Measurements from ENCODE around the gene BRWD1. TPM values are rescaled to one million over a fixed set of nuclear protein-coding genes. Genes with fewer than 3 reads are reported as not detected.

BRWD1 gene
- total RNA-seq, 2 donors from 2014 or later: 27.7 to 39.9 TPM

DNA sequence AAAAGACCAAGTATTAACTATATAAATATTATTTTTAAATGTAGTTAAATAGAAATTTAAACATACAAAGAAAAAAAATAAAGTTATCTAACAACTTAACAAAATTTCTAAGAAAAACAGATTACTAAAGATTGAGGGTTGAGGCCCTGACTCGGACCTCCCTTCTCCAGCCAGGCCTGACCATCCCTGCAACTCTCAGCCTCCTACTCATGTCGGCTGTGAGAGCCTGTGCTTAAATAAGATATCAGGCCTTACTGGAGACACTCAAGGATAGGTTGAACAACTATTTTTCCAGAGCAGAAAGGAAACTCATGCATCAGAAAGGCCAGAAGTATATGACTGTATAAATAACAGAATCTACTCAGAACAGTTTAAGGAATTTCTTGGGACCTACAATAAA is 97.1 kb downstream of the BRWD1 start:
- Mint-ChIP-seq H3K27ac (no peak overlapping the region), H3K4me3 (no peak overlapping the region), H3K9me3 (no peaks in the 10 kb centered on the region), H3K27me3 (no peaks in the 10 kb centered on the region), H3K36me3 (ENCODE audit: low read depth) (peaks cover 95% of the 10 kb centered on the region), H3K4me1 (peaks cover 4% of the 10 kb centered on the region)
- no peak for ATAC-seq (replicated peaks)

DNA sequence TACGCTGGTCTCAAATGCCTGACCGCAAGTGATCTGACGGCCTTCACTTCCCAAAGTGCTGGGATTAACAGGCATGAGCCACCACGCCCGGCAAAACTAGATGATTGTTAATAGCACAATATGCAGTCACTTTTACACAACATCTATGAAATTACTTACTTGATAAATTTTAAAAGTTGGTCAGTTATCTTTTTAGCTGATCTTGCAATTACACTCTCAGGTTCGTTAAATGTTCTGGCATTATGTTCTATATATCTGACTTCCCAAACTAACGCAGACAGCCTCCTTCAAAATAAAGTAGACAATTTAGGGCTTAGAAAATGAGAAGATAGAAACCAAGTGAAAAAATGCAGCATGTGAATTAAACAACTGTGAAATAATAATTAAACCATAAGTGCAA is 98.4 kb downstream of the BRWD1 start:
- H3K36me3 Mint-ChIP-seq (ENCODE audit: low read depth): peaks cover 96% of the 10 kb centered on the region
- no peak overlapping the region for H3K27ac Mint-ChIP-seq
- no peak overlapping the region for H3K4me3 Mint-ChIP-seq
- no peak for ATAC-seq (replicated peaks)
- no peaks in the 10 kb centered on the region for H3K27me3 Mint-ChIP-seq
- H3K4me1 Mint-ChIP-seq: peaks cover 13% of the 10 kb centered on the region
- no peaks in the 10 kb centered on the region for H3K9me3 Mint-ChIP-seq

DNA sequence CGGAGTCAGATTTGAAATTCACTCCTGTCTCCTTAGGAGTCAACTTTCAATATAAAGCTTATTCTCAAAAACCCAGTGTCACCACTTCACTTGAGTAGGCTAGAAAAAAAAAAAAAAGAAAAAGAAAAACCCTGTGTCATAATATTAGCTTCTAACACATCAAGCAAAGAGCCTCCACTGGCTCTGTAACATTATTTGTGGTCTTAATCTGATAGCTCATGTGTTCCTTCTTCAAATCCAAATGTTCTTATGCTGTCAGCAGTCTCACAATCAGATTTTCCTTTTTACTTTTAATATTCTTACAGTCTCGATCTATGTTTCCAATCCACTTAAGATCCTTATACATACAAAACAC is 104.1 kb downstream of the BRWD1 start:
- Mint-ChIP-seq H3K27me3 (no peaks in the 10 kb centered on the region), H3K36me3 (ENCODE audit: low read depth) (peaks cover 99% of the 10 kb centered on the region)

DNA sequence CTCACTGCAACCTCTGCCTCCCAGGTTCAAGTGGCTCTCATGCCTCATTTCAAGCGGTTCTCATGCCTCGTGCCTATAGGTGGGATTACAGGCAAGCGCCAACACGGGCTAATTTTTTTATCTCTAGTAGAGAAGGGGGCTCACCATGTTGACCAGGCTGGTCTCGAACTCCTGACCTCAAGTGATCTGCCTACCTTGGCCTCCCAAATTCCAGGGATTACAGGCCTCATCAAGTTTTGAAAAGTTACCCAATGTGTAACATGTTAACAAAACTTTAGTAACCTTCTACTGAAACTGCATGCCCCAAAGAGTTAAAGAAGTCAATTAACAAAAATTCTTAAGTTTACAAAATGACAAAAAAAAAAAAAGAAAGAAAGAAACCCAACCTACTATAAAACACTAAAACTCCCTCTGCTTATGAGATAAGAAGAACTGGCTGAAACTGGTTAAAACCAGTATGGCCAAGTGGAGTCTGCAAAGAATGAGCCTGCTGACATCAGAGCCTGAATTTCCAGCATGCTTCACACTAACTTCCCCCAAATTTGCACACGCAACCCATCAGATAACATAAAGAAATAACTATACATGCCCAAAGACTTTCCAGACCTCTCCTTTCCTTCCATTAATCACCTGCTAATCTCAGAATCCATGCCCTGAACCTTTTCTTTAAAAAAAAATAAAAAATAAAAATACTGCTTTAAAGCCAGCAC is 104.7 kb downstream of the BRWD1 start:
- H3K36me3 Mint-ChIP-seq (ENCODE audit: low read depth): peaks cover 99% of the 10 kb centered on the region
- H3K27ac Mint-ChIP-seq: no peak overlapping the region
- H3K4me1 Mint-ChIP-seq: peaks cover 17% of the 10 kb centered on the region
- ATAC-seq (replicated peaks): no peak
- H3K4me3 Mint-ChIP-seq: no peak overlapping the region
- no peaks in the 10 kb centered on the region for H3K27me3 Mint-ChIP-seq
- H3K9me3 Mint-ChIP-seq: no peaks in the 10 kb centered on the region

More for the DNA sequence above, 104.1 kb downstream of the BRWD1 start:
- Mint-ChIP-seq H3K4me1 (peaks cover 17% of the 10 kb centered on the region), H3K27ac (peak overlapping the region; percentile 65), H3K4me3 (no peak overlapping the region), H3K9me3 (no peaks in the 10 kb centered on the region)
- no peak for ATAC-seq (replicated peaks)

GRCh38 chr21:39204134-39204533 is 109.3 kb downstream of the BRWD1 start:
- H3K27me3 Mint-ChIP-seq: no peaks in the 10 kb centered on the region
- peaks cover 99% of the 10 kb centered on the region for H3K36me3 Mint-ChIP-seq (ENCODE audit: low read depth)
- peaks cover 6% of the 10 kb centered on the region for H3K4me1 Mint-ChIP-seq
- H3K4me3 Mint-ChIP-seq: no peak overlapping the region
- no peak overlapping the region for H3K27ac Mint-ChIP-seq
- ATAC-seq (replicated peaks): no peak
- no peaks in the 10 kb centered on the region for H3K9me3 Mint-ChIP-seq

DNA sequence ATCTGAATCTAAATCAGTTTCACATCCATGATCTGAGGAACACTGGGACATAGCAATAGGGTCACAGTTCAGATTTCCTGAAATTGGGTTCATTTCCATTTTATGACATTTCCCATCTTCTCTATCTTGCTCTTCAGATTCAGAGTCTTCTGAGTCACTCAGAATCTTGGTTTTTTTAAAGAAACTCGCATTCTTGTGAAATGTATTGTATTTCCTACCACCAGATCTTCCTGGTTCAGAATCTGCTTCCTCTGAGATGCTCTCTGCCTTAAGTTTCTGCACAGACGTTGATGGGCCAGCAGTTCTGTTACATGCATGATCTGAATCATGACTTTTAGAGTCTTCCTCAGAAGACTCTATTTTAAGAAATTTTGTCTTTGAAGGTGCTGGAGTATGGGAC is 114.6 kb downstream of the BRWD1 start:
- H3K36me3 Mint-ChIP-seq (ENCODE audit: low read depth): peaks cover 100% of the 10 kb centered on the region
- peaks cover 15% of the 10 kb centered on the region for H3K4me1 Mint-ChIP-seq
- H3K9me3 Mint-ChIP-seq: no peaks in the 10 kb centered on the region
- no peaks in the 10 kb centered on the region for H3K27me3 Mint-ChIP-seq
- H3K4me3 Mint-ChIP-seq: no peak overlapping the region
- ATAC-seq (replicated peaks): no peak
- peak overlapping the region; percentile 17 for H3K27ac Mint-ChIP-seq

GRCh38 chr21:39197448-39198233 is 115.8 kb downstream of the BRWD1 start:
- peaks cover 89% of the 10 kb centered on the region for H3K36me3 Mint-ChIP-seq (ENCODE audit: low read depth)
- H3K4me3 Mint-ChIP-seq: no peak overlapping the region
- H3K27ac Mint-ChIP-seq: peak overlapping the region; percentile 35
- peaks cover 15% of the 10 kb centered on the region for H3K4me1 Mint-ChIP-seq
- ATAC-seq (replicated peaks): no peak
- H3K9me3 Mint-ChIP-seq: no peaks in the 10 kb centered on the region
- H3K27me3 Mint-ChIP-seq: no peaks in the 10 kb centered on the region

DNA sequence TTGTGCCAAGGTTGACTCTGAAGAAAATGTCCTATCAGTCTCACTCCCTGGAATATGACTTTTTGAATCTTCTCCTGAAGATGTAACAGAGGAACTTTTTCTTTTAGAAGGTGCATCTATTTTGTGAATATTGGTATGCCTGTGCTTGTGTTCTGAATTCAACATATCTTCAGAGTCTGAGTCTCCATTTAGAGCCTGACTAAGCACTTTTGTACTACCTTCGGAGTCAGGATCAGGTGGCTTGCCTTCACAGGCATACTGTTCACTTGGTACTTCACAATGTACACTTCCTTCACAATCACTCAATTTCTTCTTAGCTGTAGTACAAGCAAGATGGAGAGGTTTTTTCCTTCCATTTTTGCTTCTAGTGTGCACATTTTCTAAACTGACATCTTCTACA is 116.6 kb downstream of the BRWD1 start:
- ATAC-seq (replicated peaks): no peak
- Mint-ChIP-seq H3K27me3 (no peaks in the 10 kb centered on the region), H3K4me3 (peak overlapping the region; percentile 40), H3K27ac (peak overlapping the region; percentile 35), H3K9me3 (no peaks in the 10 kb centered on the region), H3K4me1 (peaks cover 15% of the 10 kb centered on the region), H3K36me3 (ENCODE audit: low read depth) (peaks cover 88% of the 10 kb centered on the region)

DNA sequence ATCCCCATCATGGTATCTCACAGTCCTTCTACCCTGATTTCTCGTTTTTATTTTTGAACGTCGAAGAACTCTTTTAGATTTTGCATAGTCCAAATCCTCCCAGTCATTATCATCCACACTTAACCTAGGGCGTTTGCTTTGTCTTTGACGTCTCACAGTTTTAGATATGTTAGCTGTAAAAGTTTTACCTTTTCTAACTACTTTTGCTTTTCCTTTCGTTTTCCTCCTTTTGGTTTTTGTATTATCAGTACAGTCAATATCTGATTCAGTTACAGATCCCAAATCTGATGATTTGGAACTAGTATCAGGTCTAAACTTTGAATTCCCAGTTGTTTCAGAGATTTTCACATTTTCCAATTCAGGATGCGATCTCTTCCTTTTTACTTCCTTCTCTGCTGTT is 117.1 kb downstream of the BRWD1 start:
- no peaks in the 10 kb centered on the region for H3K27me3 Mint-ChIP-seq
- no peaks in the 10 kb centered on the region for H3K9me3 Mint-ChIP-seq
- H3K36me3 Mint-ChIP-seq (ENCODE audit: low read depth): peaks cover 83% of the 10 kb centered on the region
- no peak for ATAC-seq (replicated peaks)
- H3K27ac Mint-ChIP-seq: peak overlapping the region; percentile 35
- H3K4me1 Mint-ChIP-seq: peaks cover 15% of the 10 kb centered on the region
- peak overlapping the region; percentile 40 for H3K4me3 Mint-ChIP-seq

GRCh38 chr21:39193380-39193779 is 120.1 kb downstream of the BRWD1 start:
- no peak for ATAC-seq (replicated peaks)
- H3K4me1 Mint-ChIP-seq: peaks cover 25% of the 10 kb centered on the region
- H3K4me3 Mint-ChIP-seq: no peak overlapping the region
- no peak overlapping the region for H3K27ac Mint-ChIP-seq
- no peaks in the 10 kb centered on the region for H3K9me3 Mint-ChIP-seq
- H3K27me3 Mint-ChIP-seq: no peaks in the 10 kb centered on the region
- H3K36me3 Mint-ChIP-seq (ENCODE audit: low read depth): peaks cover 54% of the 10 kb centered on the region

GRCh38 chr21:39189857-39190604 is 123.4 kb downstream of the BRWD1 start:
- Mint-ChIP-seq H3K27me3 (no peaks in the 10 kb centered on the region), H3K36me3 (ENCODE audit: low read depth) (peaks cover 20% of the 10 kb centered on the region), H3K9me3 (no peaks in the 10 kb centered on the region), H3K4me3 (peak overlapping the region; percentile 26), H3K27ac (peak overlapping the region; percentile 61), H3K4me1 (peaks cover 19% of the 10 kb centered on the region)
- peak; percentile 93 for ATAC-seq (replicated peaks)

DNA sequence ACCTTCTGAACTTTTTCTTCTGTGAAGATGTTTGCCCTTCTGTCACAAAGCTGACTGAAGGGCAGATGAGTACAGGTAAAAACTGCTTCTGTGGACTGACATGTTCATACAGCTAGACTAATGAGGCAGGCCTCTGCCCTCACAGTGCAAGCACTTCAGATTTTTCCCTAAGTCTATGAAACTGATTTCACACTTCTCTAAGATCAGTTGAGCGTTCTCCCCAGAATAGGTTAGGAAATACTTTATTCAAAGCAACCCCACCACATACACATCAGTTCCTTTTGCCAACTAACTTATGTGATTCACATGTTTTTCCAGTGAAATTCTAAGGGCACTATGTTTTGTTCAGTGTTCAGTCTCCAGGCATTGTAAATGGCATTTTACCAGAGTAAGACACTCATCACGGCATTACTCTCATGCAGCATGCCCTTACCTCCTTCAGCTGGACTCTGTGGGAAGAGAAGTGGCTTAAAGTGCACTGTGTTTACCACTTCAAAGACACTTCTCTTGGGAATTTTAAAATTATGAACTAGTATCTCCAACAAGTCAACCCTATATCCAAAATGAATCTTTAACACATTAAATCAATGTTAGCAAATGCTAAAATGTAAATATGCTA is 124.8 kb downstream of the BRWD1 start:
- H3K9me3 Mint-ChIP-seq: no peaks in the 10 kb centered on the region
- peaks cover 19% of the 10 kb centered on the region for H3K4me1 Mint-ChIP-seq
- H3K36me3 Mint-ChIP-seq (ENCODE audit: low read depth): peaks cover 11% of the 10 kb centered on the region
- H3K27me3 Mint-ChIP-seq: no peaks in the 10 kb centered on the region
- no peak overlapping the region for H3K4me3 Mint-ChIP-seq
- H3K27ac Mint-ChIP-seq: no peak overlapping the region
- no peak for ATAC-seq (replicated peaks)

- Mint-ChIP-seq H3K9me3 (no peaks in the 10 kb centered on the region), H3K27ac (peak overlapping the region; percentile 23), H3K4me1 (peaks cover 19% of the 10 kb centered on the region), H3K4me3 (no peak overlapping the region), H3K27me3 (no peaks in the 10 kb centered on the region), H3K36me3 (ENCODE audit: low read depth) (peaks cover 18% of the 10 kb centered on the region)
- no peak for ATAC-seq (replicated peaks)
Measured at GRCh38 chr21:39187141-39187540, 126.3 kb downstream of the BRWD1 start.

- H3K36me3 Mint-ChIP-seq (ENCODE audit: low read depth): peaks cover 14% of the 10 kb centered on the region
- no peak for ATAC-seq (replicated peaks)
- peak overlapping the region; percentile 23 for H3K27ac Mint-ChIP-seq
- no peaks in the 10 kb centered on the region for H3K9me3 Mint-ChIP-seq
- no peaks in the 10 kb centered on the region for H3K27me3 Mint-ChIP-seq
- no peak overlapping the region for H3K4me3 Mint-ChIP-seq
- peaks cover 19% of the 10 kb centered on the region for H3K4me1 Mint-ChIP-seq
Measured at GRCh38 chr21:39186676-39187075, 126.8 kb downstream of the BRWD1 start.
